DMS 273 treated with DMSO at 0.1 percent for 48 hours (cell line): ENCODE results near the gene MPDZ.

Experiments
- DNase-seq: peaks from one replicate; lab custom pipeline; 2025; lab: John Stamatoyannopoulos, UW

The MPDZ gene

DNA sequence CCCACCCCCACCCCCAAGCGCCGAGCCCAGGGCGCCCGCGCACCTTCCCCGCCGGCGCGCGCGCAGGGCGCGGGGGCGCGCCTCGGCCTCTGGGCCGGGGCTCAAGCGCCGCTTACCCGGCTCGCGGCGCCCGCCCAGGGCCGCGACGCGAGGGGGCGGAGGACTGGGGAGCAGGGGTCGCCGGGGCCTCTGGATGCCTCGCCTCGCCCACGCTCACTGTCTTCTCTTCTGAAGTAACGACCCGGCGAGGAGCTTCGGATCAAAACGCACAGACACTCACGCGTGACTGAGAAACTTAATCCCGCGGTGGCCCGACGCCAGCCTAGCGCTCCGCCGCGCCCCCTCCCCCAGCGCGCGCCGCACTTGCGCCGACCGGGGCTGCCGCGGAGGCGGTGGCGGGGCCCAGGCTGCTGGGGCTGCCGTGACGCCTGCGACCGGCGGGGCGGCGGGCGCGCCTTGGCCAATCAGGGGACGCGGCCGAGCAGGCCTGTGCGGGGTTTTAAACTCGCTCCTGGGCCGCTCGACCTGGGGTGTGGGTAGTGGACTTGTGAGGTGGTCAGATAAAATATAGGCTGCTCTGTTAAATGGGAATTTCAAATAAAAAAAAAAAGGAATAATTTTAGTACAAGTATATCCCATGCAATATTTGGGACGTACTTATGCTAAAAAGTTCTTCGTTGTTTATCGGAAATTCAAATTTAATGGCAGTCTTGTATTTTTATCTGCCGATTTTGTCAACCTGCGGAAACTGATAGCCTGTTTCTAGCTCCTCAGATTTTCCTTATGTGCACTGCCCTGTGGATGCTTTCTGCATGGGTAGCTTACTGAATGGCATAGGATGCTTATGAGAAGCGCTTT is at the start of gene MPDZ:
Gene MPDZ, minus strand, starts transcription at position 409 of the 858 bp plus-strand sequence. CDS start 29,377 bp downstream, outside the sequence.
- peak; percentile 32 for DNase-seq

DNA sequence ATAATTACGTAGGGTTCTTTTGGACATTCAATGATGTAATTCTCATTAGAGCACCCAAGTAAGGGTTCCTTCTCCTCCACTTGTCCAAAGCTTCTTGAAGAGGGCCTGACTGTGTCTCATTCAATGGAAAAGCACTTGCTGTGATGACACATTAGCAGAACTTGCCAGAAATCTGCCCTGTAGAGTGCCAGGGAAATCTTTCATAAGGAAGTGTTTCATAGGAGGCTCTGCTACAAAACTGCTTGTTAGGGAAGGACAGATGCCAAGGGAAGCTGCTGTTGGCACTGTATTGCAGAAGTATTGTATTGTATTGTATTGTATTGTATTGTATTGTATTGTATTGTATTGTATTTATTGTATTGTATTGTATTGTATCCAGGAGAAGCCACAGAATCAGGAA is 45.5 kb upstream of the MPDZ start:
- DNase-seq = no peak

GRCh38 chr9:13322828-13323550 is 43.5 kb upstream of the MPDZ start:
- DNase-seq = no peak

DNA sequence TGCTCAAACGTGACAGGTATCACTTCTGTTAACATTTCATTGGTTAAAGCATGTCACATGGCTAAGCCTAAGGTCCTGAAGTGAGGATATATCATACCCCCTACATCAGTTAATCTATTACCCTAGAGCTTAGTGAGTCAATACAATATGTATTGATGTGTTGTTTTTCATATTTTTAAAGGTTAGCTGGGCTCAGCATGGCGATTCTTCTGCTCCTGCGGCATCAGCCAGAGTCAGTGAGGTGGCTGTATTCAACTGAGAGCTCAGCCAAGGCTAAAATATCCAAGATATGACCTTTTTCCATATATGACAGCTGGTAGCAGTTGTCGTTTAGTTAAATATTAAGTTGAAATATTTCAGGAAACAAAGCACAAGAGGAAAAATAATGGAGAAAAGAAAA is 38.5 kb upstream of the MPDZ start:
- DNase-seq = no peak

- DNase-seq = no peak
These were observed 17.5 kb upstream of the MPDZ start for GRCh38 chr9:13296972-13297371.

- no peak for DNase-seq
These were observed 16.1 kb upstream of the MPDZ start for GRCh38 chr9:13295556-13295955.

- no peak for DNase-seq
These were observed 13.3 kb upstream of the MPDZ start for GRCh38 chr9:13292782-13293181.

GRCh38 chr9:13292158-13292557 is 12.7 kb upstream of the MPDZ start:
- no peak for DNase-seq

DNA sequence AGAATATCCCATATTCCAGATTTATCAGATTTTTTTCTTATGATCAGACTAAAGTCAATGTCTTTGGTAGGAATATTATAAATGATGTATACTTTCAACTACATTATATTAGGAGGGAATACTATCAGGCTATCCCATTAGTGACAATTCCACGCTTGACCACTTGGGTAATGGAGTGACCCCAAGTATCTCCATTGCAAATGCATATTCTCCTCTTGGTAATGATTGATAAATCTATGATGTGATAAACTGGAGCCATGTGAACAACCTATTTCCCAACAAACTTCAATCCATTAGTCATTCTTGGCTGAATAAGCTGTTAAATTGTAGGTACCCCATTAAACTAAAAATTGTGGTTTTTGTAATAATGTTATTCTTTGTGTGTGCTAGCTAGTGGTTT is 12.2 kb upstream of the MPDZ start:
- DNase-seq = no peak

GRCh38 chr9:13284011-13284410 is 4.5 kb upstream of the MPDZ start:
- DNase-seq = no peak

DNA sequence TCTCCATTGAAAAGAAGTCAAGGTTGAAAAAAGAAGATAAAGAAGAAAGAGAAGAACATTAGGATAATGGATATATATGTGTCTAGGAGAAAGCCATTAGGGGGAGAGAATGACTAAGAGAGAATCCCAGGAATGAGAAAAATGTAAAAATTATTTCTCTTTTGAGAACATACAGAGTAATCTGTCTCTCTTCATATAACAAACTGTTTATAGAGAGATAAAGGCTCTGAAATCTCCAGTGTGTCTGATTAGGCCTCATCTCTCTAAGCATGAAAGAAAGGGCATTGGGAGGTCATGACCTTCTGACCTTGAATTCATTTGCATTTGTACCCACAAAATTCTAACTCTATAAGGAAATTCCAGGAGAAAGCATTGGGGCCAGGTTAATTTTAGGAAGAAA is 3.5 kb upstream of the MPDZ start:
- DNase-seq = no peak

DNA sequence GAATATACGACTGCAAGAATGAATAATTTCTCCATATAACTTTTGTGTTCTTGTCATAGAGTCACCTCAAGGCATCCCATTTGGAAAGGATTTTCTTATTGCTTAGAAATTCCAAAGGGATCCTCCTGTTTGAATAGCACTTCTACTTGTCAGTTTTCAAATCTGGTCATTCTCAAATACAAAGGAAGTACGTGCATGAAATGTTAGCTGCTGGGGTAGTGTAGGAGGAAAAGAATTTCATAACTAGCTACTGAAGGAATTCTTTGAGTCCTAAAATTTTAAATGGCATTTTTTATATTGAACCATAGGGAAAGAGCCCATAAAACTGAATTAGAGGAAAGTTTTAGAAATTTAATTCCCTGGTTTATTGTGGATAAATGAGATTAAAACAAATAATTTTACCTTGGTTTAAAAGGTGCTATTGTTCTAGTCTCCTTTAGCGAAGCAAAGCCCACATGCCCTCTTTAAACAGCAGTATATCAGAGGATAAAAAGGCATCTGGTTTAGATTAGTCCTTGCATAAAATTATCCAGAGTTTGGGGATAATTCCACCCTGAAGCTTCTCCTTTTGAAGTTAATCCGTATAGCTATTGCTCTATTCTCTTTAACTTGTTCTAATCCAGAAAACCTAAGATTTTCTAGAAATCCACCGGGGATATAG is 2.0 kb upstream of the MPDZ start:
- DNase-seq = no peak

DNA sequence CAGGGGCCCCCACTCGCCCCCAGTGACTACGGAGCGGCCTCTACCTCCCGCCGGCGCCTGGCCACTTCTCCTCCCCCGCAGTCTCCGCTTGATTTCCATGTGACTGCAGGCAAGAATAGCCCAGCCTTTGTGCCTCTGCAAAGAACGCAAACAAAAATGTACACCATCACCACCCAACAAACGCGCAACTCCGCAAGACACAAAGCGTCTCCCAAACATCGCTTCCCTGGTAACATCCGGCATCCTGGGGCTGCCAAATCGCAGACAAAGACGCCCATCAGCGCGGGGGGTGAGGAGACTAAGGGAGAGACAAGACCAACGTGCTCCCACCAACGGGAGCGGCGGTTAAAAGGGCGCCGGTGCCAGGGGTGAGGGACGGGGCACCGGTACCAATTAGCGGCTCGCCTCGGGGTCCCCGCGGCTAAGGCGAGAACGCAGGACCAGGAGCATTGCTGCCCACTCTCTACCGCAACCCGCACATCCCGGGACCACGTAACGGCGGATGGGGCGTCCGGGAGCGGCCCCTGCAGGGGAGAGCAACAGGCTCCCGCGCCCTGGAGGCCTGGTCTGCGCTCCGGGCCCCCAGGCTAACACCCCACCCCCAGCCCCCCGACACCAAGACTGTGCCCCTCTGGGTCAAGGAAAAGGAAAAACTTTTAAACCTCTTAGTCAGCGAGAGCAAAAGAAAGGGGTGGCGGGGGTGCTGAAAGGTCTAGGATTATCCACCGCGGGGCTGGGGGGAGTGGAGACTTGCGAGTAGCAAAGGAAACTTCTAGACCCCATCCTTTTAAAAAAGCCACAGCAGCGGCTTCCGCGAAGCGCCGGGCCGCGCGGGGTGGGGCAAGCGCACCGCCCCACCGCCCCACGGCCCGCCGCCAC is 885 bp downstream of the MPDZ start:
- DNase-seq = peak; percentile 6

DNA sequence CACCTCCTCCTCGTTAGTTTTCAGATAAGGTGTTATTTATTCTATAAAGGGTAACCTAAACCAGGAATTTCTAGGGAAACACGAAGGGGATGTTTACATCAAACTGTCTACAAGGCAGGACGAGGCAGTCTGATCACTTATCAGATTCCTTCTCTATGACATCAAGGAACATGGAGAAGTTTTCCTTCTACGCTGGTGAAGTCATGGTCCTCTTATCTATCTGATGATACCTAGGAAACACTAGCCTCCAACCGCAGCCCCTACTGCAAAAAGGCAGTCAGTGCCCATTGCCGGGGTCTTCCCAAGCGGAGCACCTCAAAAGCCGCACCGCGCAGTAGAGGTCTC is 1.5 kb downstream of the MPDZ start:
- DNase-seq = no peak

GRCh38 chr9:13274886-13275641 is 4.4 kb downstream of the MPDZ start:
- DNase-seq = peak; percentile 11

GRCh38 chr9:13270734-13271133 is 8.8 kb downstream of the MPDZ start:
- no peak for DNase-seq

DNA sequence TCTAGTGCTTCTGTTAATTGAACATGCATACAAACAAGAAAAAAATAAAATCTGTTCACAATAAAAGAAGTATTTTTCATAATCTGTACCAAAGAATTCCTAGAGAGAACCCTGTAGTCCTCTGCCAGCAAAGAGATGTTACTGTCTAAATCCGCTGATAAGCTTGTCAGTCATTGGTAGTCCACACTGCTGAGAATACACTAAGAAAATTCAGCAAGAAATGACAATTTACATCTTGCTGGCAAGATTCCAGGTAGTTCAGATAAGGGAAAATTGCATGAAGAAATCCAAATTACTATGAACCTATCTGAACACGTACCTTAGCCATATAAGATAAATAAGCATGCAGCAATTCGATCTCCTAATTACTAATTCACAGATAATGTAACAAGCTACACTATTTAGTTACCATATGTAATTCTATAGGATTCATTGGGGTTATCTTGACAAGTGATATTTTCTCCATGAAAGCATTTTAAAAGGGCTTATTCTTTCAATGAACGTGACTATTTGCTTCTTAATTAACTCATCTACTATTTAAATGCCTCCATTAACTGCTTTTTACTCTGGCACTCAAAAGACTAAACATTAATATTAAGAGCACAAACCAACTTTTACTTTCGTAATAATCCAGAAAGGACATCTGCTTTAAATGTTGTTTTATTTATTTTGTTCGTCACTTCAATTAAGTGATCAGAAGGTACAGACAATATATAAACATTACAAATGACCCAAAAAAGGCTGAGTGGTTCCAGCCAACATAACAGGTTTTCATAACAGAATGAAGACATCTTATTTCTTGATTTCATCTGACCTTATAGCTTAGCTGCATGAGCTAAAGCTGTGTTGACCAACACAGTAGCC is 9.7 kb downstream of the MPDZ start:
- DNase-seq = no peak

GRCh38 chr9:13268469-13268868 is 11.0 kb downstream of the MPDZ start:
- no peak for DNase-seq

DNA sequence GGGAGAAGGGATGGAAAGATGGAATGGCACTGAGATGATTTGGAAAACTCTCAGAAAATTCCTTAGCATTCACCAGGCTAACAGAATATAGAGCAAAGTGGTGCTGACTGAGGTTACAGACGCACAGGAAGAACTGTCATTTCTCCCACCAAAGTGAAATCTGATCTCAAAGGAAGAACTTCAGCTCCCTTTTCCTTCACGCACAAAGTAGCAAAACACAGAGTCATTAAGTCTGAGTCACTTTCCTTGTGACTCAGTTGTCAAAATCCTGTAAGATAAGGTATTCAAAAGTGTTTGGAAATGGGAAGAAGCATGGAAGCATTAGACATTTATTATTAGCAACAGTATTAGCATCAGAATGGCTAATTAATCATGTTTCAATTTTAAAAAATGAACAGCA is 11.7 kb downstream of the MPDZ start:
- DNase-seq = no peak

- DNase-seq = no peak
These were observed 13.3 kb downstream of the MPDZ start for GRCh38 chr9:13266167-13266566.
